H9 (cell line): ENCODE data around the gene CDH22. TPM values are rescaled to one million over a fixed set of nuclear protein-coding genes. Genes with fewer than 3 reads are reported as not detected.

Experiments used
- DNase-seq: peaks from one replicate; pipeline ENCODE4 v3.0.0-alpha.2; 2017
- H2AFZ ChIP-seq: one replicate; pipeline ENCODE4 v1.6.1; 2013; ENCODE audit warnings: mild to moderate bottlenecking, low read length, control low read depth, moderate library complexity
- H2AK5ac ChIP-seq: 2 replicates; pipeline ENCODE4 v1.6.1; 2013; ENCODE audit warnings: low read length, control low read depth, mixed read lengths; ENCODE audit not compliant: insufficient read length
- H2BK120ac ChIP-seq: one replicate; pipeline ENCODE4 v1.6.1; 2013; ENCODE audit warnings: low read depth, mild to moderate bottlenecking, low read length, control low read depth, inconsistent platforms; ENCODE audit not compliant: poor library complexity, severe bottlenecking
- H2BK12ac ChIP-seq: 2 replicates; pipeline ENCODE4 v1.6.1; 2013; ENCODE audit warnings: low read length, control low read depth, mixed read lengths, low read depth; ENCODE audit not compliant: insufficient read length
- H2BK15ac ChIP-seq: 2 replicates; pipeline ENCODE4 v1.6.1; 2013; ENCODE audit warnings: low read depth, low read length, control low read depth
- H2BK20ac ChIP-seq: one replicate; pipeline ENCODE4 v1.6.1; 2013; ENCODE audit warnings: low read depth, mild to moderate bottlenecking, low read length, control low read depth, inconsistent platforms; ENCODE audit not compliant: poor library complexity, severe bottlenecking
- H2BK5ac ChIP-seq: 2 replicates; pipeline ENCODE4 v1.6.1; 2013; ENCODE audit warnings: low read length, control low read depth, mixed read lengths; ENCODE audit not compliant: insufficient read length
- H3K14ac ChIP-seq: 2 replicates; pipeline ENCODE4 v1.6.1; 2013; ENCODE audit warnings: low read length, control low read depth; ENCODE audit not compliant: insufficient read depth
- H3K18ac ChIP-seq: 2 replicates; pipeline ENCODE4 v1.6.1; 2013; ENCODE audit warnings: low read depth, mild to moderate bottlenecking, mixed read lengths, low read length, control low read depth; ENCODE audit not compliant: insufficient read length
- H3K23ac ChIP-seq: 2 replicates; pipeline ENCODE4 v1.6.1; 2013; ENCODE audit warnings: low read length, control low read depth, mixed read lengths, low read depth; ENCODE audit not compliant: insufficient read length
- H3K23me2 ChIP-seq: 2 replicates; pipeline ENCODE4 v1.6.1; 2013; ENCODE audit warnings: low read depth, mild to moderate bottlenecking, mixed read lengths, low read length, control low read depth; ENCODE audit not compliant: insufficient read length, poor library complexity, severe bottlenecking
- H3K27ac ChIP-seq: 2 replicates; pipeline ENCODE4 v1.5.1; 2013; ENCODE audit warnings: low read length, control low read depth, mixed read lengths, low read depth; ENCODE audit not compliant: insufficient read length
- H3K27me3 ChIP-seq: 2 replicates; pipeline ENCODE4 v1.6.1; 2013; ENCODE audit warnings: low read length, control low read depth, inconsistent platforms; ENCODE audit not compliant: insufficient read depth
- H3K4ac ChIP-seq: 2 replicates; pipeline ENCODE4 v1.6.1; 2013; ENCODE audit warnings: low read depth, mild to moderate bottlenecking, control low read depth, inconsistent platforms, low read length, moderate library complexity
- H3K4me1 ChIP-seq: 2 replicates; pipeline ENCODE4 v1.6.1; 2013; ENCODE audit warnings: low read length, control low read depth, inconsistent platforms; ENCODE audit not compliant: insufficient read depth
- H3K4me2 ChIP-seq: 2 replicates; pipeline ENCODE4 v1.6.1; 2013; ENCODE audit warnings: low read length, control low read depth, mixed read lengths; ENCODE audit not compliant: insufficient read length, insufficient read depth
- H3K56ac ChIP-seq: 2 replicates; pipeline ENCODE4 v1.6.1; 2013; ENCODE audit warnings: low read depth, mild to moderate bottlenecking, mixed read lengths, low read length, control low read depth; ENCODE audit not compliant: insufficient read length
- H3K79me1 ChIP-seq: 2 replicates; pipeline ENCODE4 v1.6.1; 2013; ENCODE audit warnings: low read depth, mild to moderate bottlenecking, moderate library complexity, low read length, control low read depth, inconsistent platforms; ENCODE audit not compliant: insufficient read depth, poor library complexity, severe bottlenecking
- H3K79me2 ChIP-seq: 2 replicates; pipeline ENCODE4 v1.6.1; 2013; ENCODE audit warnings: low read length, control low read depth, inconsistent platforms; ENCODE audit not compliant: insufficient read depth
- H3K9ac ChIP-seq: 2 replicates; pipeline ENCODE4 v1.6.1; 2013; ENCODE audit warnings: low read length, control low read depth, mixed read lengths; ENCODE audit not compliant: insufficient read length; ENCODE audit errors: extremely low read depth
- H3K9me3 ChIP-seq: one replicate; pipeline ENCODE4 v1.6.1; 2013; ENCODE audit warnings: low read depth, low read length, inconsistent platforms; ENCODE audit not compliant: control insufficient read depth
- H3T11ph ChIP-seq: one replicate; pipeline ENCODE4 v1.6.1; 2013; ENCODE audit warnings: mild to moderate bottlenecking, low read length, control low read depth, inconsistent platforms
- H4K20me1 ChIP-seq: one replicate; pipeline ENCODE4 v1.6.1; 2013; ENCODE audit not compliant: control insufficient read depth, insufficient read length, insufficient read depth
- H4K5ac ChIP-seq: 2 replicates; pipeline ENCODE4 v1.6.1; 2013; ENCODE audit warnings: low read depth, mild to moderate bottlenecking, mixed read lengths, low read length, control low read depth; ENCODE audit not compliant: insufficient read length
- H4K8ac ChIP-seq: replicated peaks from 2 replicates; pipeline ENCODE4 v1.6.1; 2013; ENCODE audit warnings: low read length, control low read depth, mixed read lengths, low read depth; ENCODE audit not compliant: insufficient read length
- H4K91ac ChIP-seq: 2 replicates; pipeline ENCODE4 v1.6.1; 2013; ENCODE audit warnings: low read depth, mild to moderate bottlenecking, moderate library complexity, mixed read lengths, low read length, control low read depth; ENCODE audit not compliant: insufficient read length
- H3K27ac Mint-ChIP-seq, 3 experiments: 2 replicates in 2 of 3; 3 replicates in 1 of 3; pipeline ENCODE4 v1.8.0; 2020 to 2021; ENCODE audit warnings: mixed read lengths in 3 of 3, mild to moderate bottlenecking in 1 of 3, moderate library complexity in 1 of 3
- H3K27me3 Mint-ChIP-seq: 2 replicates; pipeline ENCODE4 v1.8.0; 2021; ENCODE audit warnings: low read depth, mild to moderate bottlenecking, moderate library complexity, mixed read lengths
- H3K36me3 Mint-ChIP-seq, 3 experiments: 2 replicates in 2 of 3; 3 replicates in 1 of 3; pipeline ENCODE4 v1.8.0; 2020 to 2021; ENCODE audit warnings: low read depth in 3 of 3, mixed read lengths in 3 of 3; ENCODE audit not compliant: insufficient read depth in 1 of 3
- H3K4me1 Mint-ChIP-seq, 2 experiments: 2 replicates each; pipeline ENCODE4 v1.8.0; 2020; ENCODE audit warnings: mixed read lengths in 2 of 2
- H3K4me3 Mint-ChIP-seq, 2 experiments: 2 replicates in 1 of 2; 3 replicates in 1 of 2; pipeline ENCODE4 v1.8.0; 2020 to 2021; ENCODE audit warnings: mild to moderate bottlenecking in 2 of 2, mixed read lengths in 2 of 2, moderate library complexity in 1 of 2
- H3K9me3 Mint-ChIP-seq, 2 experiments: 2 replicates in 1 of 2; 3 replicates in 1 of 2; pipeline ENCODE4 v1.8.0; 2020; ENCODE audit warnings: mild to moderate bottlenecking in 2 of 2, mixed read lengths in 2 of 2, moderate library complexity in 1 of 2
- WGBS: extraction: QIAGEN DNeasy Blood & Tissue Kit; methylation state at CpG from one replicate; pipeline ENCODE4 v1.1.7; 2013; ENCODE audit warnings: missing lambda C conversion rate, low lambda C conversion rate, mixed read lengths; ENCODE audit not compliant: insufficient read length; ENCODE audit errors: extremely low coverage; 5-methylcytosine and 5-hydroxymethylcytosine counted together
- long read RNA-seq: library from polyadenylated mRNA; unstranded; transcript quantifications from one replicate; pipeline ENCODE4 v2.0.0, GENCODE V29; 2020
- total RNA-seq: library from RNA; stranded (reverse); gene quantifications from 2 replicates; pipeline ENCODE4 v1.2.1, GENCODE V29; 2021
- TF ChIP-seq, protein P1 (sequence below): fragments of 200-600 bp; sonication (generic); conservative IDR thresholded peaks from 3 replicates; pipeline ENCODE4 v1.8.0; 2021; ENCODE audit warnings: antibody characterized with exemption, mild to moderate bottlenecking

The CDH22 gene, protein sequence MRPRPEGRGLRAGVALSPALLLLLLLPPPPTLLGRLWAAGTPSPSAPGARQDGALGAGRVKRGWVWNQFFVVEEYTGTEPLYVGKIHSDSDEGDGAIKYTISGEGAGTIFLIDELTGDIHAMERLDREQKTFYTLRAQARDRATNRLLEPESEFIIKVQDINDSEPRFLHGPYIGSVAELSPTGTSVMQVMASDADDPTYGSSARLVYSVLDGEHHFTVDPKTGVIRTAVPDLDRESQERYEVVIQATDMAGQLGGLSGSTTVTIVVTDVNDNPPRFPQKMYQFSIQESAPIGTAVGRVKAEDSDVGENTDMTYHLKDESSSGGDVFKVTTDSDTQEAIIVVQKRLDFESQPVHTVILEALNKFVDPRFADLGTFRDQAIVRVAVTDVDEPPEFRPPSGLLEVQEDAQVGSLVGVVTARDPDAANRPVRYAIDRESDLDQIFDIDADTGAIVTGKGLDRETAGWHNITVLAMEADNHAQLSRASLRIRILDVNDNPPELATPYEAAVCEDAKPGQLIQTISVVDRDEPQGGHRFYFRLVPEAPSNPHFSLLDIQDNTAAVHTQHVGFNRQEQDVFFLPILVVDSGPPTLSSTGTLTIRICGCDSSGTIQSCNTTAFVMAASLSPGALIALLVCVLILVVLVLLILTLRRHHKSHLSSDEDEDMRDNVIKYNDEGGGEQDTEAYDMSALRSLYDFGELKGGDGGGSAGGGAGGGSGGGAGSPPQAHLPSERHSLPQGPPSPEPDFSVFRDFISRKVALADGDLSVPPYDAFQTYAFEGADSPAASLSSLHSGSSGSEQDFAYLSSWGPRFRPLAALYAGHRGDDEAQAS
- total RNA-seq, result 0.20 TPM in 1 of 2 replicates, not detected in the other
- long read RNA-seq, result 0 reads

DNA sequence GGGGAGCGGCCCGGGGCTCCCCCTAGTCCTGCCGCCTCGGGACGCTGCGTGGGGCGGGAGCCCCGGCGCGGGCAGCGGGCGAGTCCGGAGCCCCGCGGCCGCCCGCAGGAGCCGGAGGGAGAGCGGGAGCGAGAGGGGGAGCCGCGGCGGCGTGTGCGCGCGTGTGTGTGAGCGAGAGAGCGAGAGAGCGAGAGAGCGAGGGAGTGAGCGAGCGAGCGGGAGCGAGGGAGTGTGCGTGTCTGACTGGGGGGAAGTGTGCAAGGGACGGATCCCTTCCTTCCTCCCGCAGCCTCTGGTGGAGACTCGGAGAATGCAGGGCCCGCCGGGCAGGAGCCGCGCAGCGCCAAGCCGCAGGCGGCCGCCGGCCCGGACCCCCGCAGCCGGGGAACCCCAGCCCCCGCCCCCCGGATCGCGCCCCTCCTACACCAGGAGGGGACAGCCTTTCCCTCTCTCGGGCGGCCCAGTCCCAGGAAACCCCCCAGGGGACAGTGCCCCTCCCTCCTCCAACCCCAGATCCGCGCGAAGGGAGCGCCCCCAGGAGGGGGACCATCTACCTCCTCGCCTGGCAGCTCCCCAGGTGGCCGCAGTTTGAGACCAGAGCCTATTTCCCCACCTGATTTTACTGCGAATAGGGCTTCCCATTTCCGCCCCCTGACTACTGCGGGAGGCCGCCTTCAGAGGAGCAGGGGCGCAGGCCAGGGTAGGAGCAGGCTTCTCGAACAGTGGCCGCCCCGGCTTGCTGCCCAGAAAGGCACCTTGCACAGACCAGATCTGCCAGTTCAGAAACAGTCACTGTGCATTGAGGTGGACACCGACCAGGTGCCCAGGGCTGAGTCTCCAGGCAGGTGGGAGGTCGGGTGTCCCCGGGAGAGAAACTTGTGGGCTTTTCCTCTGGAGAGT, at the start of gene CDH22:
CDH22 (minus strand) TSS at position 241 of the 900 bp plus-strand sequence. CDS start 57,204 bp downstream, outside the sequence.
- H4K91ac ChIP-seq, result no peak within 1 kb of the TSS
- H4K8ac ChIP-seq, result no peak within 1 kb of the TSS
- WGBS, result no CpG with 5 or more reads among the region's 74 CpGs
- Mint-ChIP-seq H3K4me1 (peaks cover 14 to 19% of the 10 kb centered on the region in 2 experiments), H3K27ac (no peak within 1 kb of the TSS), H3K27me3 (peaks cover 92% of the 10 kb centered on the region), H3K9me3 (no peaks in the 10 kb centered on the region; a peak in 1 of 5 replicates), H3K4me3 (peak within 1 kb of the TSS; percentile 81 to 90), H3K36me3 (no peaks in the 10 kb centered on the region; a peak in 1 of 7 replicates)
- no peak within 1 kb of the TSS for H3K9ac ChIP-seq
- no peak within 1 kb of the TSS for H3K18ac ChIP-seq
- H3K23me2 ChIP-seq, result peaks cover 3% of the 10 kb centered on the region
- no peaks in the 10 kb centered on the region for H3K9me3 ChIP-seq
- no peak within 1 kb of the TSS for H3K14ac ChIP-seq
- H3K23ac ChIP-seq, result no peak within 1 kb of the TSS
- H2AK5ac ChIP-seq, result no peak within 1 kb of the TSS
- no peak within 1 kb of the TSS for H2BK20ac ChIP-seq
- no peak within 1 kb of the TSS for H3K27ac ChIP-seq
- H3K4ac ChIP-seq, result no peak within 1 kb of the TSS
- no peak within 1 kb of the TSS for H2BK120ac ChIP-seq
- no peaks in the 10 kb centered on the region for H3K79me1 ChIP-seq
- peak; percentile 53 for DNase-seq
- no peak within 1 kb of the TSS for H3K56ac ChIP-seq
- TF ChIP-seq, protein P1, sequence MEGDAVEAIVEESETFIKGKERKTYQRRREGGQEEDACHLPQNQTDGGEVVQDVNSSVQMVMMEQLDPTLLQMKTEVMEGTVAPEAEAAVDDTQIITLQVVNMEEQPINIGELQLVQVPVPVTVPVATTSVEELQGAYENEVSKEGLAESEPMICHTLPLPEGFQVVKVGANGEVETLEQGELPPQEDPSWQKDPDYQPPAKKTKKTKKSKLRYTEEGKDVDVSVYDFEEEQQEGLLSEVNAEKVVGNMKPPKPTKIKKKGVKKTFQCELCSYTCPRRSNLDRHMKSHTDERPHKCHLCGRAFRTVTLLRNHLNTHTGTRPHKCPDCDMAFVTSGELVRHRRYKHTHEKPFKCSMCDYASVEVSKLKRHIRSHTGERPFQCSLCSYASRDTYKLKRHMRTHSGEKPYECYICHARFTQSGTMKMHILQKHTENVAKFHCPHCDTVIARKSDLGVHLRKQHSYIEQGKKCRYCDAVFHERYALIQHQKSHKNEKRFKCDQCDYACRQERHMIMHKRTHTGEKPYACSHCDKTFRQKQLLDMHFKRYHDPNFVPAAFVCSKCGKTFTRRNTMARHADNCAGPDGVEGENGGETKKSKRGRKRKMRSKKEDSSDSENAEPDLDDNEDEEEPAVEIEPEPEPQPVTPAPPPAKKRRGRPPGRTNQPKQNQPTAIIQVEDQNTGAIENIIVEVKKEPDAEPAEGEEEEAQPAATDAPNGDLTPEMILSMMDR, result peak; percentile 60
- no peak within 1 kb of the TSS for H2BK5ac ChIP-seq
- no peaks in the 10 kb centered on the region for H3K79me2 ChIP-seq
- no peaks in the 10 kb centered on the region for H4K20me1 ChIP-seq
- H3K4me1 ChIP-seq, result no peaks in the 10 kb centered on the region
- H3K27me3 ChIP-seq, result peaks cover 45% of the 10 kb centered on the region; the same call in 1 of the 2 replicates
- no peak within 1 kb of the TSS for H2AFZ ChIP-seq
- H2BK15ac ChIP-seq, result no peak within 1 kb of the TSS
- H4K5ac ChIP-seq, result no peak within 1 kb of the TSS
- no peak within 1 kb of the TSS for H3T11ph ChIP-seq
- H2BK12ac ChIP-seq, result no peak within 1 kb of the TSS
- peak within 1 kb of the TSS; percentile 58 for H3K4me2 ChIP-seq
